HG03558 (cell line): Measurements from ENCODE around the gene SRRM3.
A peak's percentile ranks its signal among the peaks of the same experiment; 100 is the strongest.
"Not testable (repeated sequence)": the region's sequence is repeated elsewhere in the genome, so short reads cannot be mapped to it uniquely, and the experiment has no call there.

Experiments
- ATAC-seq: cut with Tn5 transposase; IDR thresholded peaks from one replicate; pipeline ENCODE4 v1.9.1; 2021; ENCODE audit warnings: moderate number of reproducible peaks; ENCODE audit not compliant: unreplicated experiment; ENCODE audit errors: extremely low read depth

Gene SRRM3, protein sequence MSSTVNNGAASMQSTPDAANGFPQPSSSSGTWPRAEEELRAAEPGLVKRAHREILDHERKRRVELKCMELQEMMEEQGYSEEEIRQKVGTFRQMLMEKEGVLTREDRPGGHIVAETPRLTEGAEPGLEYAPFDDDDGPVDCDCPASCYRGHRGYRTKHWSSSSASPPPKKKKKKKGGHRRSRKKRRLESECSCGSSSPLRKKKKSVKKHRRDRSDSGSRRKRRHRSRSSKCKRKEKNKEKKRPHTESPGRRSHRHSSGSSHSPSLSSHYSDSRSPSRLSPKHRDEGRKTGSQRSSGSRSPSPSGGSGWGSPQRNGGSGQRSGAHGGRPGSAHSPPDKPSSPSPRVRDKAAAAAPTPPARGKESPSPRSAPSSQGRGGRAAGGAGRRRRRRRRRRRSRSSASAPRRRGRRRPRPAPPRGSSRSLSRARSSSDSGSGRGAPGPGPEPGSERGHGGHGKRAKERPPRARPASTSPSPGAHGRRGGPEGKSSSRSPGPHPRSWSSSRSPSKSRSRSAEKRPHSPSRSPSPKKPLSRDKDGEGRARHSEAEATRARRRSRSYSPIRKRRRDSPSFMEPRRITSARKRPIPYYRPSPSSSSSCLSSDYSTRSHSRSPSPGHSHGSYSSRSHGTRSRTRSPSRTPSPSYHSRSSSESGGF

DNA sequence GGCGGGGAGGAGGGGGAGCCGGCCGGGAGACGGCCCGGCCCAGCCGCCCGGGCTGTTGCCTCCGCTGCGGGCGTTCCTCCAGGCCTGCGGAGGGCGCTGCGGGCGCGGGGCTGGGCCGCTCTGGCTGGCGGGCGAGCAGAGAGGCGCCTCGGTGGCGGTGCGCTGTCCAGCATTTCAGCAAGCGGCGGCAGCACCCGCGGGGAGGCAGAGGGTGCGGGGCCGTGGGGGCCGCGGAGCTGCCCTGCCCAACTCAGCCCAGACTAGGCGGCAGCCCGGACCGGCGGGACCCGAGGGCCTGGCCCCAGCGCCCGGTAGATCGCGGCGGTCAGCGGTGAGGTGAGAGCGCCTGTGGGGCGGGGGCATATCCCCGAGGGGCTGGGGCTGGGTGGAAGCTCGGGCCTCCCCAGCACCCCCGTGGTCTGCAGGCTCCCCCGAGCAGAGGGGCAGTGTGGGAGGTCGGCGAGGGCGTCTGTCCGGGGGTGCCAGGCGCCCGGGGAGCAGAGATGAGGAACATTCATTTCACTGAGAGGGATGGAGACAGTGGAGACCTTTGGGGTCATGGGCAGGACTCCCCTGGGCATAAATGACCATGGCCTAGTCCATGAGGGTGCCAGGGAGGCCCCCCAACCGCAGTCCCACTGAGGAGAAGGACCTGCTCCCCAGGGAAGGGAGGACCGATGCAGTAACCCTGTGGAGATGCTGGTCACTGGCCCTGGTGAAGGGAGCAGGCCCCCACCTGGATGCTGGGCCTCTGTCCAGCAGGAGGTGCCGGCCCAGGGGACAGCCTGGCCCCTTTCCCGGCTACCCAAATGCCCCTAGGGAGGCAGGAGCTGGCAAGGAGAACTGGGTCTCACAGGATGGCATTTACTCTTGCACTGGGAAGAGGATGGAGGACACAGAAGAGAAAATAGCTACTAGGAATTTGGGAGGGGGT lies at the start of gene SRRM3:
Gene SRRM3, plus strand, starts transcription at position 165 of the 934 bp plus-strand sequence. CDS start 33,171 bp downstream, outside the sequence.
- no peak for ATAC-seq

- no peak for ATAC-seq
Measured at GRCh38 chr7:76151932-76152331, 49.8 kb upstream of the SRRM3 start.

DNA sequence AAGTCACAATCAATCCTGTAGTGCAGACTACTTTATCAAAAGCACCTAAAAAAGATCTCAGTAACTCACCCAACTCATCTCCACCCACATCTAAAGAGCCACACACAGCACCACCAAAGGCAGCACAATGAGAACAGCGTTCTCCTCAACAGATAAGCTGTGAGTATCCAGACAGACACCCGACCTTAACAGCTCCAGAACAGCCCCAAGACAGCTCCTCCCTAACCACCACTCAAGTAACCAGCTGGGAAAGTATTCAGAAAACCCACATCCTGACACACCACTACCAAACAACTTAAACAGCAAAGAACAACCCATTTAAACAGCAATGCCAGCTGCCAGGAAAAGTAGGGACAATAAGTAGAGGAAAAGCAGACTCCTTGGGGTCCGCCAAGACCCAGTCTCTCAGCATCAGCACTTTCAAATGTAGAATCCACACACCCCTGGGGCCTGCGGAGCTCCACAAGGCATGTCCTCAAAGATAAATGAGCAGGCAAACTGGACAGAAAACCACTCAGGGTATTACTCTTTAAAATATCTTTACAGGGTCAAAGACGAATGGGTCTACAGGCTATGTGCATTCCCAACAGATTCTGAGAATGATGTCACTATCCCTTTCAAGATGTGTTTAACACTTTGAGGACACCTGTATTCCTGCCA lies 48.0 kb upstream of the SRRM3 start:
- not testable (repeated sequence) for ATAC-seq

DNA sequence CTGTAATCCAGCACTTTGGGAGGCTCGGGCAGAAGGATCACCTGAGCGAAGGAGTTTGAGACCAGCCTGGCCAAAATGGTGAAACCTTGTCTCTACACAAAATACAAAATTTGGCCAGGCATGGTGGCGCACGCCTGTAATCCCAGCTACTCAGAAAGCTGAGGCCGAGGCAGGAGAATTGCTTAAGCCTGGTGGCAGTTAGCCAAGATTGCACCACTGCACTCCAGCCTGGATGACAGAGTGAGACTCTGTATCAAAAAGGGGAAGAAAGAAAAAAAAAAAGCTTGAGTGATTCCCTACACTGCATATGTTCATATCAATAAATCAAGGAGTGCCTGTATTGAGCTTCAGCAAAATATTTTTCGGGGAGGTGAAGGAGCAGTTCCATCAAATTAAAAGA lies 45.8 kb upstream of the SRRM3 start:
- no peak for ATAC-seq

GRCh38 chr7:76156992-76157685 lies 44.6 kb upstream of the SRRM3 start:
- not testable (repeated sequence) for ATAC-seq

GRCh38 chr7:76158416-76158815 lies 43.3 kb upstream of the SRRM3 start:
- ATAC-seq, result not testable (repeated sequence)

DNA sequence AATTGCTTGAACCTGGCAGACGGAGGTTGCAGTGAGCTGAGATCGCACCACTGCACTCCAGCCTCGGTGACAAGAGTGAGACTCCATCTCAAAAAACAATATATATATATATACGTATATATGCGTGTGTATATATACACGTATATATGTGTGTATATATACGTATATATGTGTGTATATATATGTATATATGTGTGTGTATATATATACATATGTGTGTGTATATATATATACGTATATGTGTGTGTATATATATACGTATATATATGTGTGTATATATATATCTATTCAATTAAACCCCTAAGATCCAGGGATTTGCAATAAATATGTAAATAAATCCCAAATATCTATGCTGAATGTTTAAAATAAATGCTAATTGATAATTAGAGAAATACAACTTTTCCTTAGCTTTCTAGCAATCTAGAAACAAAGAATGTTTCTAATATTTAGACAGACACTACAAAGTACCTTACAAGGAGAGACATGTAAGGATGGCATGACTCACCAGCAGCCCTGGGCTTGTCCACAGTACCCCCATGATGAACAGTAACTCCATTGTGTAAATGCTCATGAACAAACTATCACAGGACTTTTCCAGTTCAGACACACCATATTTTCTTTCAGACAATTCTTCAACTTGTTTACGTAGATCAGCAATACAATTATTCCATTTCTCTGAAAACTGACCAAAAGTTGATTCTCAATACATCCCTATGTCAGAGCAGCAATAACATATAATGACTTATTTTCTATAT lies 39.1 kb upstream of the SRRM3 start:
- ATAC-seq, result not testable (repeated sequence)

DNA sequence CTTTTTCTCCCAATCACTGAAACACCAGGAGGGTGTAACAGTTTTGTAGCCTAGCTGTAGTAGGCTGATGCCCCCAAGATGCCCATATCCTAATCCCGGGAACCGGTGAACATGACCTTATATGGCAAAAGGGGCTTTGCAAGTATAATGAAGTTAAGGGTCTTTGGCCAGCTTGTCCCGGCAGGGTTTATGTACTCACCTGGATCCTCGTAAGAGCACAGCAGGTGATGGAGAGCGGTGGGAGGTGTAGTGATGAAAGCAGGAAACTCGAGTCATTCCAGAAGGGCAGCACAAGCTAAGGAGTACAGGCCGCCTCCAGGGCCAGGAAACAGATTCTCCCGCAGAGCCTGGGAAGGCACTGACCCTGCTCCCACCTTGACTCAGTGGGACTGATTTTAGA lies 37.9 kb upstream of the SRRM3 start:
- not testable (repeated sequence) for ATAC-seq

DNA sequence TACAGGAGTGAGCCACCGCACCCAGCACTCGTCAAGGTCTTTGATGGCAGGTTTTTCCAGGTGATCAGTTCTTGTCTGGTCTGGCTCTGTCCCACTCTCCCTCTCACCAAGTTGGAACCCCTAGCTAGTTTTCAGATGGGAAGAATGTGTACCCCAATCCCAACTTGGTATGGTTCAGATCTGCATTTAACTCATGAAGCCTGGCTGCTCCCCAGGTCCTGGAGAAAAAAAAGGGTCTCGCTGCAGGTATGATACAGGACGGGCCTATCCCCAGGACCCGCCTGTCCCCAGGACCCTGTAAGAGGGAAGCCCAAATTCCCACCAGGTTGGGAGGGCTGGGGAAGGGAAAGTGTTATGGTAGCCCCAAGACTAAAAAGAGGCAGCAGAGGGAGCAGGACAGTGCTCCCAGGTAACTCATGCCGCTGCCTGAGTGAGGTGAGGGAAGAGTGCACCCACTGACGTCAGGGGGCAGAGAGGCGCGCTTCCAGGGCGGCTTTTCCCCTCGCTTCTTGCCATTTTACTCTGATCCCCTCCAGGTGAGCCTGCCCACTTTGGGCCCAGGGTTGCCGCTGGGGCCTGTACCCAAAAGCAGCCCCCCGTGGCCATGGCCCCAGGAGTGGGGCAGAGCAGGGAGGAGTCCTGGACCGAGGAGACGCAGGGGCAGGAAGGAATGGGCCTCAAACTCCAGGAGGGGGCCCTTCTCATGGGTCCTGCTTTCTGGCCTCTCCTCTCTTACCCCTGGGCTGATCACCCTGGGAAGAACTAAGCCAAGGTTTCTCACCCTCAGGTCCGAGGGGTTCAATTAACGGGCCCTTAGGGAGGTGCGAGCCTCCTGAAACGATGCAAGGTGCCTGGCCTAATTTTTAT lies 36.4 kb upstream of the SRRM3 start:
- no peak for ATAC-seq

DNA sequence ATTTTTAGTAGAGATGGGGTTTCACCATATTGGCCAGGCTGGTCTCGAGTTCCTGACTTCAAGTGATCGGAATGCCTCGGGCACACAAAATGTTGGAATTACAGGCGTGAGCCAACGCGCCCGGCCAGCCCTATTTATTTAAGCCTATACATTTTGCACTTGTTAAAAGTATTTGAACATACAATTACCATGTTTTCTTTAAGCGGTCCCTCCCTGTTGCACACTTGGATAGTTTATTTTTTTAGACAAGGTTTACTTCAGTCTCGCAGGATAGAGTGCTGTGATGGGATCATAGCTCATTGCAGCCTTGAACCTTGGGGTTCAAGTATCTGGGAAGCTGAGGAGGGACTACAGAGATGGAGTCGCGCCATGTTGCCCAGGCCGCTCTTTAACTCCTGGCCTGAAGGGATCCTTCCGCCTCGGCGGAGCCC lies 35.7 kb upstream of the SRRM3 start:
- no peak for ATAC-seq

DNA sequence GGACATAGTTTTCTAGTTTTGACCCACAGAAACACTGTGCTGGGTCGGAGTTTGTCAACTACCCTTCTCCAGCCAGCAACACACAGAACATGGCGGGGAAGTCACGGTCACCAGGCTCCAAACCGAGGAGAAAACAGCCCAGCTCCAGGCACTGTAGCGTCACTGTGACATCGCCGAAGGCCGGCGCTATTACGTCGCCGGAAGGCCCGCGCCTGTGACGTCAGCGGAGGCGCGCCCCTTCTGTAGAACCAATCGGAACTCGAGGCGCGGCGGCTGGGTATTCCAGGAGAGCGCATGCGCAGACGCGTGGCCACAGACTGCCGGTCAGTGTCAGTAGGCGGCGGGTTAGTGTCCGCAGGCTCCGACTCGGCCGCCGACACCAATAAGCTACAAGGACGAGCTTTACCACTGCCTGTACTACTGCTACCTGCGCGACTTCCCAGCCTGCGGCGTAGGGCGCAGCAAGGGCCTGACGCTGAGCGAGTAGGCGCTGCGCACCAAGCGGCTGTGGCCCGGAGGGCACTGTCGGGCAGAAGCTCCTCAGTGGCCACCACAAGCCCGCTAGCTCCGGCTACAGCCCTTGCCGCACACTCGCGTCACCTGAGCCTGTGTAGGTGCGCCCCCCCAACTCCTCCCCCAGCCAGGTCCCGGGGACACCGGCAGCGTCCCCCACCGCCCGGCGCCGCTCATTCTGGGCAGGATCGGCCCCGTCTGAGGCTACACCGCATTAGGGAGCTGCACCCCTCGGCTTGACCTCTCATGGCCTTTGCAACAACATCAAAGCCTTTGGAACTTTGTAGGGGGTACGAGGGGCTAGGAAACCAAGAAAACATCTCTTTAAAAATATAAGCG lies 35.1 kb upstream of the SRRM3 start:
- ATAC-seq, result peak; percentile 39

DNA sequence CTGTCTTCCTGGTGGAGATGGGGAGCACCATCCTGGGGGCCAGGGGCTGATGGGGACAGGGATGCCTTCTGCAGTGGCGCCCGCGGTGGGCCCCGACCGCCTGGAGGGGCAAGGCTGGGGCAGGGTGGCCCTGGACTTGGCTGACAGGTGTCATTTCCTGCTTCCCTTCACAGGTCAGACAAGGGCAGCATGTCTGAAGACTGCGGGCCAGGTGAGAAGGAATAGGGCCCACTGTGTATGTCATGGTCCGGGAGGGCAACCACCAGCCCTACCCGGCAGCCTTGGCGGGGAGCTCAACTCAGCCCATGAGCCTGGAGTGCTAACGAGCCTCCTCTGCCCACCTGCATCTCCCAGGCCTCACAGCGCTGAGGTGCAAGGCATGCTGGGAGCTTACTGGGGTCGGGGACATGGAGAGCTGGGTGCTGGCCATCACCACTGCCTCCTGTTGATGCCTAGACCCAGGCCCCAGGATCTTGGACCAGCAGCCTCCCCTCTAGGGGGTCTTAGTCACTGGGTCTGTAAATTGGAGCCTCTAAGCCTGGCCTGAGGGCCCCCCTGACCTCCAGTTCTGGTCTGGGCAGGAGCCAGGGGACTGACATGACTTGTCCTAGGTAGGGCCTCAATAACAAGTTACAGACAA lies 28.0 kb upstream of the SRRM3 start:
- ATAC-seq, result no peak

DNA sequence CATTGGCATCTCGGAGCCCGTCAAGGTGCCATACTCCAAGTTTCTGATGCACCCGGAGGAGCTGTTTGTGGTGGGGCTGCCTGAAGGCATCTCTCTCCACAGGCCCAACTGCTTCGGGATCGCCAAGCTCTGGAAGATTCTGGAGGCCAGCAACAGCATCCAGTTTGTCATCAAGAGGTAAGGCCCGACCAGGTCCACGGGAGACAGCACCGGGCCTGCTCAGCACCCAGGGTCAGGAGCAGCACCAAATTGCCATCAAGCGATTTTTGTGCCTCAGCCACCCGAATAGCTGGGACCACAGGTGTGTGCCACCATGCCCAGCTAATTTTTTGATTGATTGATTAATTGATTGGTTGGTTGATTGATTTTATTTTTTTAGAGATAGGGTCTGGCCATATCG lies 24.7 kb upstream of the SRRM3 start:
- not testable (repeated sequence) for ATAC-seq

DNA sequence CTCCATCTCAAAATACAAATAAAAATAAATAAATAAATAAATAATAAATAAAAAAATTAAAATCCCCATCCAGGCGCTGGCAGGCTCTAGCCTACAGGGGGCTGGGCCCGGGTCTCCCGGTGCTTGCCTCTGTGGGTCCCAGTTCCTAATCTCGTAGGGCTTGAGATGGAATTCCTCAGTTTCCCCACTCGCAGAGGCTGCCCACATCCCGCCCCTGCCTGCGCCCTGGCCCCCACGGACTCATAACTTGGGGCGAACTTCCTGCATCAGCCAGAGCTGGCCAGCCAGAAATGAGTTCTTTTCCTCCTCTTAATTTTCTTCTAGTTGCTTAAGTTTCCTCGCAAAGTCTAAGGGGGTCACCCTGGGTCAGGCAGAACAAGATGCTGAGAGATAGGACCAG lies 22.0 kb upstream of the SRRM3 start:
- ATAC-seq, result no peak

- no peak for ATAC-seq
Measured at GRCh38 chr7:76182225-76182960, 19.3 kb upstream of the SRRM3 start.
